ENCODE measurements around the gene PAPPA2.
"Not testable (repeated sequence)": the region's sequence is repeated elsewhere in the genome, so short reads cannot be mapped to it uniquely, and the experiment has no call there.

Gene PAPPA2

GRCh38 chr1:176557543-176558258 is 94.7 kb downstream of the PAPPA2 start:
- no peak for DNase-seq (ENCODE audit: insufficient read length)
- no peak for FAIRE-seq
- no peak for TF ChIP-seq POLR2AphosphoS5 (IDR thresholded peaks at IDR 0.05; ENCODE audit: low read depth, low read length)
- no peak for TF ChIP-seq POLR2A (IDR thresholded peaks at IDR 0.05; ENCODE audit: low read depth, low read length)
- no peak for TF ChIP-seq TAF1 (IDR thresholded peaks at IDR 0.05; ENCODE audit: borderline replicate concordance, low read depth, low read length)

DNA sequence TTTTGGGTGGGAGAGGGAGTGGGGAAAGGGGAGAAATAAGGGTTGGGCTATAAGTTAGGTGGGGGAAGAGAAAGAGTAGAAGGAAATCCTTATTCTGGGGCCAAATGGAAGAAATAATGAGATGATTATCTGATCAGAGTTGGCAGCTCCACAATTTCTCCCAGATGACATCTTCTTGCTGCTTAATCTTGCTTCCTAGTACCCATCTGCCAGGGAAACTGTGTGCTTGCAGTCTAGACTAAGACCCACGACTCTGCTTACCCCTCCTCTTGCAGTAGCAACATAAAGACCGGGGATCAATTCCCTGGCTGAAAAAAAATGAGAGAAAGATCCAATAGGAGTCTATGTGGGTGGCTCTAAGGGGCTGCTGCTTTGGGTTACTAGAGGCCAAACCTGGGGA is 95.6 kb downstream of the PAPPA2 start:
- DNase-seq (ENCODE audit: insufficient read length) (no peak), FAIRE-seq (no peak)
- no peak for TF ChIP-seq POLR2AphosphoS5 (IDR thresholded peaks at IDR 0.05; ENCODE audit: low read depth, low read length)
- TF ChIP-seq POLR2A (IDR thresholded peaks at IDR 0.05; ENCODE audit: low read depth, low read length): no peak
- no peak for TF ChIP-seq TAF1 (IDR thresholded peaks at IDR 0.05; ENCODE audit: borderline replicate concordance, low read depth, low read length)

- no peak for TF ChIP-seq TAF1 (IDR thresholded peaks at IDR 0.05; ENCODE audit: borderline replicate concordance, low read depth, low read length)
- TF ChIP-seq POLR2A (IDR thresholded peaks at IDR 0.05; ENCODE audit: low read depth, low read length): no peak
- no peak for TF ChIP-seq POLR2AphosphoS5 (IDR thresholded peaks at IDR 0.05; ENCODE audit: low read depth, low read length)
- DNase-seq (ENCODE audit: insufficient read length) (no peak), FAIRE-seq (no peak)
Measured at GRCh38 chr1:176559474-176559873, 96.5 kb downstream of the PAPPA2 start.

- DNase-seq (ENCODE audit: insufficient read length) (peak; percentile 32), FAIRE-seq (peak; percentile 33)
- TF ChIP-seq POLR2A (IDR thresholded peaks at IDR 0.05; ENCODE audit: low read depth, low read length) (no peak), POLR2AphosphoS5 (IDR thresholded peaks at IDR 0.05; ENCODE audit: low read depth, low read length) (no peak), TAF1 (IDR thresholded peaks at IDR 0.05; ENCODE audit: borderline replicate concordance, low read depth, low read length) (no peak)
Measured at GRCh38 chr1:176559878-176560277, 96.9 kb downstream of the PAPPA2 start.

DNA sequence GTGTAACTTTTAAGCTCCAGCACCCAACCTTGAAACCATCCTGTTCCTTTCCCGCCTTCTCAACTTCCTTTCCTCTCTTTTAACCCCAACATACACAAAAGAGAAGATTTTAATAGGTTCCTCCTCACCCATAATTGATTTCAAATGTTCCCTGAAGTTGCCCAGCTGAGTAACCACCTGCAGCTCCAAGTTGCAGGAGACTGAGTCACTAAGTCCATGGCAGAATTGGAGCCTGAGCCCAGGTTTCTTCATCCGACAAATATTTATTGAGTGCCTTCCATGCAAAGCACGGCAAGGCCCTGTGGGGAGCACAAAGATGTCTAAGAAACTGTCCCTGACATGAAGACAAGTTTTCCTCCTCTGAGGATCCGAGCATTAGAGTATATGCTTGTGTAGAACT is 97.7 kb downstream of the PAPPA2 start:
- no peak for FAIRE-seq
- no peak for DNase-seq (ENCODE audit: insufficient read length)

DNA sequence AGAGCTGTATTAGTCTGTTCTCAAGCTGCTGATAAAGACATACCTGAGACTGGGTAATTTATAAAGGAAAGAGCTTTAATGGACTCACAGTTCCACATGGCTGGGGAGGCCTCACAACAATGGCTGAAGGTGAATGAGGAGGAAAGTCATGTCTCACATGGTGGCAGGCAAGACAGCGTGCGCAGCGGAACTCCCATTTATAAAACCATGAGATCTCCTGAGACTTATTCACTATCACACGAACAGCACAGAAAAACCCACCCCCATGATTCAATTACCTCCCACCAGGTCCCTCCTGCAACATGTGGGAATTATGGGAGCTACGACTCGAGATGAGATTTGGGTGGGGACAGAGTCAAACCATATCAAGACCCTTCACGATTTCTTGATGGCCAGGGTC is 98.8 kb downstream of the PAPPA2 start:
- FAIRE-seq: not testable (repeated sequence)

More for the DNA sequence above, 97.7 kb downstream of the PAPPA2 start:
- TF ChIP-seq POLR2AphosphoS5 (IDR thresholded peaks at IDR 0.05; ENCODE audit: low read depth, low read length) (no peak), TAF1 (IDR thresholded peaks at IDR 0.05; ENCODE audit: borderline replicate concordance, low read depth, low read length) (no peak), POLR2A (IDR thresholded peaks at IDR 0.05; ENCODE audit: low read depth, low read length) (no peak)

GRCh38 chr1:176566004-176566975 is 103.3 kb downstream of the PAPPA2 start:
- FAIRE-seq: no peak
- no peak for DNase-seq (ENCODE audit: insufficient read length)

More for the DNA sequence above, 98.8 kb downstream of the PAPPA2 start:
- DNase-seq (ENCODE audit: insufficient read length): not testable (repeated sequence)

GRCh38 chr1:176567190-176567794 is 104.3 kb downstream of the PAPPA2 start:
- TF ChIP-seq POLR2A (IDR thresholded peaks at IDR 0.05; ENCODE audit: low read depth, low read length) (no peak), POLR2AphosphoS5 (IDR thresholded peaks at IDR 0.05; ENCODE audit: low read depth, low read length) (no peak), TAF1 (IDR thresholded peaks at IDR 0.05; ENCODE audit: borderline replicate concordance, low read depth, low read length) (no peak)
- DNase-seq (ENCODE audit: insufficient read length) (no peak), FAIRE-seq (no peak)

More at GRCh38 chr1:176566004-176566975, 103.3 kb downstream of the PAPPA2 start:
- TF ChIP-seq POLR2AphosphoS5 (IDR thresholded peaks at IDR 0.05; ENCODE audit: low read depth, low read length) (no peak), POLR2A (IDR thresholded peaks at IDR 0.05; ENCODE audit: low read depth, low read length) (no peak), TAF1 (IDR thresholded peaks at IDR 0.05; ENCODE audit: borderline replicate concordance, low read depth, low read length) (no peak)

GRCh38 chr1:176568185-176568584 is 105.2 kb downstream of the PAPPA2 start:
- no peak for TF ChIP-seq POLR2AphosphoS5 (IDR thresholded peaks at IDR 0.05; ENCODE audit: low read depth, low read length)
- TF ChIP-seq POLR2A (IDR thresholded peaks at IDR 0.05; ENCODE audit: low read depth, low read length): no peak
- no peak for TF ChIP-seq TAF1 (IDR thresholded peaks at IDR 0.05; ENCODE audit: borderline replicate concordance, low read depth, low read length)

DNA sequence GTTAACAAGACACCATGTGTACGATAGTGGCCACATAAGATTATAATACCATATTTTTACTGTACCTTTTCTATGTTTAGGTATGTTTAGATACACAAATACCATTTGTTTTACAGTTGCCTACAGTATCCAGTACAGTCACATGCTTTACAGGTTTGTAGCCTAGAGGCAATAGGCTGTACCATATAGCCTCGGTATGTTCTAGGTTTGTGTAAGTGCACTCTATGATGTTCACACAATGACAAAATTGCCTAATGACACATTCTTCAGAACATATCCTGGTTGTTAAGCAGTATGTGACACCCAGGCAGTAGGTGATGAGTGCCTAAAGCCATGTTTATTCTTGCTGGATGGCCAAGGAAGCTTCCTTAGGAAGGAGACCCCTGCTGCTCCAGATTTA is 111.8 kb downstream of the PAPPA2 start:
- DNase-seq (ENCODE audit: insufficient read length): no peak
- no peak for FAIRE-seq

More at GRCh38 chr1:176568185-176568584, 105.2 kb downstream of the PAPPA2 start:
- FAIRE-seq: no peak
- DNase-seq (ENCODE audit: insufficient read length): no peak

DNA sequence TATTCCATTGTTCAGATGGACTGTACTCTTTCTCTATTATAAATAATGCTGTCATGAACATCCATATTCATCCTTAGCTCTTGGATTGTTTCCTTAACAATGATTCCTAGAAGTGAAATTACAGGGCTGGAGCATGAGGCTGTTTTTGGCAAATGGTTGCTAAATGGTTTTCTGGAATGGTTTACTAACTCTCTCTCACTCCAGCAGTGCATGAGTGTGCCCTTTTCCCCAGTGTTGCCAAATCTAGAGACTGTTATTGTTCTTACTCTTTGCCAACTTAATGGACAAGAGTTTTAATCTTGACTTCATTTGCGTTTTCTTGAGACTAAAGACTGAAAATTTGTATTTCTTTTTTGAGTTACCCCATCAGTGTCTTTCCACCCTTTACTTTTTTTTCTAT is 113.0 kb downstream of the PAPPA2 start:
- FAIRE-seq: no peak
- TF ChIP-seq POLR2A (IDR thresholded peaks at IDR 0.05; ENCODE audit: low read depth, low read length) (no peak), POLR2AphosphoS5 (IDR thresholded peaks at IDR 0.05; ENCODE audit: low read depth, low read length) (no peak), TAF1 (IDR thresholded peaks at IDR 0.05; ENCODE audit: borderline replicate concordance, low read depth, low read length) (no peak)

More for the DNA sequence above, 111.8 kb downstream of the PAPPA2 start:
- TF ChIP-seq POLR2A (IDR thresholded peaks at IDR 0.05; ENCODE audit: low read depth, low read length) (no peak), POLR2AphosphoS5 (IDR thresholded peaks at IDR 0.05; ENCODE audit: low read depth, low read length) (no peak), TAF1 (IDR thresholded peaks at IDR 0.05; ENCODE audit: borderline replicate concordance, low read depth, low read length) (no peak)

More for the DNA sequence above, 113.0 kb downstream of the PAPPA2 start:
- DNase-seq (ENCODE audit: insufficient read length): no peak
